ENCODE results near the gene CEMIP.
"Not testable (repeated sequence)": the region's sequence is repeated elsewhere in the genome, so short reads cannot be mapped to it uniquely, and the experiment has no call there.

Gene CEMIP

GRCh38 chr15:80745888-80746287, 33.3 kb upstream of the CEMIP start:
- ATAC-seq (replicated peaks; ENCODE audit: extremely low read depth, poor library complexity, severe bottlenecking) (no peak), DNase-seq (ENCODE audit: low spot score in 2 of 2) (no peak)
- H3K4me3 Mint-ChIP-seq = no peak overlapping the region
- H3K4me1 Mint-ChIP-seq = no peaks in the 10 kb centered on the region
- H3K27me3 Mint-ChIP-seq = no peaks in the 10 kb centered on the region
- no peak overlapping the region for H3K27ac Mint-ChIP-seq (ENCODE audit: low read depth)
- H3K36me3 Mint-ChIP-seq (ENCODE audit: insufficient read depth) = no peaks in the 10 kb centered on the region
- H3K9me3 Mint-ChIP-seq = peaks cover 6% of the 10 kb centered on the region

- H3K36me3 Mint-ChIP-seq (ENCODE audit: insufficient read depth) = no peaks in the 10 kb centered on the region
- no peak for DNase-seq (ENCODE audit: low spot score in 2 of 2)
- peaks cover 6% of the 10 kb centered on the region for H3K9me3 Mint-ChIP-seq
- no peaks in the 10 kb centered on the region for H3K27me3 Mint-ChIP-seq
- no peak for ATAC-seq (replicated peaks; ENCODE audit: extremely low read depth, poor library complexity, severe bottlenecking)
- H3K4me1 Mint-ChIP-seq = no peaks in the 10 kb centered on the region
- no peak overlapping the region for H3K27ac Mint-ChIP-seq (ENCODE audit: low read depth)
- H3K4me3 Mint-ChIP-seq = no peak overlapping the region
Measured at GRCh38 chr15:80747317-80748053, 31.7 kb upstream of the CEMIP start.

GRCh38 chr15:80749589-80749988, 29.6 kb upstream of the CEMIP start:
- DNase-seq (ENCODE audit: low spot score in 2 of 2) (no peak), ATAC-seq (replicated peaks; ENCODE audit: extremely low read depth, poor library complexity, severe bottlenecking) (no peak)
- H3K27ac Mint-ChIP-seq (ENCODE audit: low read depth) = no peak overlapping the region
- no peaks in the 10 kb centered on the region for H3K27me3 Mint-ChIP-seq
- no peaks in the 10 kb centered on the region for H3K36me3 Mint-ChIP-seq (ENCODE audit: insufficient read depth)
- H3K4me1 Mint-ChIP-seq = peaks cover 16% of the 10 kb centered on the region
- peaks cover 6% of the 10 kb centered on the region for H3K9me3 Mint-ChIP-seq
- H3K4me3 Mint-ChIP-seq = no peak overlapping the region

GRCh38 chr15:80750575-80750974, 28.6 kb upstream of the CEMIP start:
- DNase-seq (ENCODE audit: low spot score in 2 of 2) (no peak), ATAC-seq (replicated peaks; ENCODE audit: extremely low read depth, poor library complexity, severe bottlenecking) (no peak)
- Mint-ChIP-seq H3K9me3 (peaks cover 6% of the 10 kb centered on the region), H3K27me3 (no peaks in the 10 kb centered on the region), H3K36me3 (ENCODE audit: insufficient read depth) (peaks cover 2% of the 10 kb centered on the region), H3K27ac (ENCODE audit: low read depth) (no peak overlapping the region), H3K4me1 (peaks cover 24% of the 10 kb centered on the region), H3K4me3 (no peak overlapping the region)

- DNase-seq (ENCODE audit: low spot score in 2 of 2) (no peak), ATAC-seq (replicated peaks; ENCODE audit: extremely low read depth, poor library complexity, severe bottlenecking) (no peak)
- H3K4me1 Mint-ChIP-seq = peaks cover 33% of the 10 kb centered on the region
- no peak overlapping the region for H3K27ac Mint-ChIP-seq (ENCODE audit: low read depth)
- H3K36me3 Mint-ChIP-seq (ENCODE audit: insufficient read depth) = peaks cover 2% of the 10 kb centered on the region
- no peak overlapping the region for H3K4me3 Mint-ChIP-seq
- no peaks in the 10 kb centered on the region for H3K27me3 Mint-ChIP-seq
- no peaks in the 10 kb centered on the region for H3K9me3 Mint-ChIP-seq
Measured at GRCh38 chr15:80752204-80752603, 27.0 kb upstream of the CEMIP start.

GRCh38 chr15:80753161-80753560, 26.0 kb upstream of the CEMIP start:
- Mint-ChIP-seq H3K36me3 (ENCODE audit: insufficient read depth) (peaks cover 2% of the 10 kb centered on the region), H3K9me3 (no peaks in the 10 kb centered on the region), H3K27ac (ENCODE audit: low read depth) (peak overlapping the region; percentile 65), H3K27me3 (no peaks in the 10 kb centered on the region), H3K4me1 (peaks cover 33% of the 10 kb centered on the region), H3K4me3 (peak overlapping the region; percentile 53)
- no peak for ATAC-seq (replicated peaks; ENCODE audit: extremely low read depth, poor library complexity, severe bottlenecking)
- DNase-seq (ENCODE audit: low spot score in 2 of 2) = no peak

- no peak for DNase-seq (ENCODE audit: low spot score in 2 of 2)
- Mint-ChIP-seq H3K27ac (ENCODE audit: low read depth) (peak overlapping the region; percentile 65), H3K36me3 (ENCODE audit: insufficient read depth) (peaks cover 2% of the 10 kb centered on the region), H3K4me1 (peaks cover 33% of the 10 kb centered on the region), H3K9me3 (no peaks in the 10 kb centered on the region), H3K27me3 (no peaks in the 10 kb centered on the region), H3K4me3 (no peak overlapping the region)
- no peak for ATAC-seq (replicated peaks; ENCODE audit: extremely low read depth, poor library complexity, severe bottlenecking)
Measured at GRCh38 chr15:80754014-80754413, 25.2 kb upstream of the CEMIP start.

- Mint-ChIP-seq H3K36me3 (ENCODE audit: insufficient read depth) (peaks cover 2% of the 10 kb centered on the region), H3K27me3 (no peaks in the 10 kb centered on the region), H3K4me3 (no peak overlapping the region), H3K27ac (ENCODE audit: low read depth) (no peak overlapping the region), H3K9me3 (no peaks in the 10 kb centered on the region), H3K4me1 (peaks cover 33% of the 10 kb centered on the region)
- DNase-seq (ENCODE audit: low spot score in 2 of 2) = no peak
- peak; percentile 89 for ATAC-seq (replicated peaks; ENCODE audit: extremely low read depth, poor library complexity, severe bottlenecking)
Measured at GRCh38 chr15:80755885-80756284, 23.3 kb upstream of the CEMIP start.

- H3K4me1 Mint-ChIP-seq = peaks cover 30% of the 10 kb centered on the region
- H3K27ac Mint-ChIP-seq (ENCODE audit: low read depth) = no peak overlapping the region
- H3K27me3 Mint-ChIP-seq = no peaks in the 10 kb centered on the region
- H3K4me3 Mint-ChIP-seq = no peak overlapping the region
- no peaks in the 10 kb centered on the region for H3K9me3 Mint-ChIP-seq
- peaks cover 2% of the 10 kb centered on the region for H3K36me3 Mint-ChIP-seq (ENCODE audit: insufficient read depth)
- no peak for ATAC-seq (replicated peaks; ENCODE audit: extremely low read depth, poor library complexity, severe bottlenecking)
- DNase-seq (ENCODE audit: low spot score in 2 of 2) = no peak
Measured at GRCh38 chr15:80758130-80758745, 20.9 kb upstream of the CEMIP start.

- H3K4me1 Mint-ChIP-seq = peaks cover 5% of the 10 kb centered on the region
- ATAC-seq (replicated peaks; ENCODE audit: extremely low read depth, poor library complexity, severe bottlenecking) = no peak
- H3K27me3 Mint-ChIP-seq = no peaks in the 10 kb centered on the region
- H3K9me3 Mint-ChIP-seq = no peaks in the 10 kb centered on the region
- H3K27ac Mint-ChIP-seq (ENCODE audit: low read depth) = no peak overlapping the region
- no peaks in the 10 kb centered on the region for H3K36me3 Mint-ChIP-seq (ENCODE audit: insufficient read depth)
- H3K4me3 Mint-ChIP-seq = no peak overlapping the region
- DNase-seq (ENCODE audit: low spot score in 2 of 2) = no peak
Measured at GRCh38 chr15:80760960-80761359, 18.2 kb upstream of the CEMIP start.

GRCh38 chr15:80761754-80762153, 17.4 kb upstream of the CEMIP start:
- DNase-seq (ENCODE audit: low spot score in 2 of 2) (no peak), ATAC-seq (replicated peaks; ENCODE audit: extremely low read depth, poor library complexity, severe bottlenecking) (no peak)
- H3K27me3 Mint-ChIP-seq = no peaks in the 10 kb centered on the region
- H3K9me3 Mint-ChIP-seq = no peaks in the 10 kb centered on the region
- no peaks in the 10 kb centered on the region for H3K36me3 Mint-ChIP-seq (ENCODE audit: insufficient read depth)
- H3K4me1 Mint-ChIP-seq = no peaks in the 10 kb centered on the region
- H3K4me3 Mint-ChIP-seq = no peak overlapping the region
- H3K27ac Mint-ChIP-seq (ENCODE audit: low read depth) = no peak overlapping the region

- H3K4me3 Mint-ChIP-seq; H3K36me3 Mint-ChIP-seq (ENCODE audit: insufficient read depth); H3K4me1 Mint-ChIP-seq; ATAC-seq (replicated peaks; ENCODE audit: extremely low read depth, poor library complexity, severe bottlenecking); H3K27me3 Mint-ChIP-seq; H3K27ac Mint-ChIP-seq (ENCODE audit: low read depth); H3K9me3 Mint-ChIP-seq; DNase-seq (ENCODE audit: low spot score in 2 of 2): not testable (repeated sequence)
Measured at GRCh38 chr15:80763235-80763634, 15.9 kb upstream of the CEMIP start.

GRCh38 chr15:80764535-80764934, 14.6 kb upstream of the CEMIP start:
- Mint-ChIP-seq H3K27me3 (no peaks in the 10 kb centered on the region), H3K36me3 (ENCODE audit: insufficient read depth) (no peaks in the 10 kb centered on the region), H3K4me1 (peaks cover 4% of the 10 kb centered on the region), H3K9me3 (no peaks in the 10 kb centered on the region), H3K27ac (ENCODE audit: low read depth) (no peak overlapping the region), H3K4me3 (no peak overlapping the region)
- no peak for DNase-seq (ENCODE audit: low spot score in 2 of 2)
- ATAC-seq (replicated peaks; ENCODE audit: extremely low read depth, poor library complexity, severe bottlenecking) = no peak
